Adrenal gland (tissue), 12 donors: ENCODE data around the gene IQCB1. TPM values are rescaled to one million over a fixed set of nuclear protein-coding genes. Genes with fewer than 3 reads are reported as not detected.
"Not testable (repeated sequence)": the region's sequence is repeated elsewhere in the genome, so short reads cannot be mapped to it uniquely, and the experiment has no call there.

Source experiments
- DNase-seq, 7 donors: peaks; one replicate each; pipeline ENCODE4 v3.0.0-alpha.2; 2019 to 2020
- H3K27ac ChIP-seq, 5 donors: fragments of 200-600 bp; sonication (generic) in 4 of 5; 1 replicate in 3 of 5; 2 replicates in 2 of 5; pipeline versions ENCODE4 v1.5.1 to v1.8.0; 2016 to 2020; ENCODE audit warnings: mild to moderate bottlenecking in 1 of 5
- H3K27me3 ChIP-seq: fragments of 200-600 bp; 2 replicates; pipeline ENCODE4 v1.8.0; 2021
- H3K36me3 ChIP-seq, 2 donors: fragments of 200-600 bp; replicated peaks in 1 of 2; 1 replicate in 1 of 2; 2 replicates in 1 of 2; pipeline versions ENCODE4 v1.5.1 to v1.8.0; 2018 to 2022
- H3K4me1 ChIP-seq, 2 donors: fragments of 200-600 bp; replicated peaks in 1 of 2; 1 replicate in 1 of 2; 2 replicates in 1 of 2; pipeline versions ENCODE4 v1.5.1 to v1.8.0; 2018 to 2021
- H3K4me3 ChIP-seq, 4 donors: fragments of 200-600 bp; sonication (generic) in 3 of 4; one replicate each; pipeline ENCODE4 v1.5.1; 2016 to 2018
- H3K9me3 ChIP-seq, 3 donors: fragments of 200-600 bp; sonication (generic) in 1 of 3; replicated peaks in 1 of 3; 1 replicate in 2 of 3; 2 replicates in 1 of 3; pipeline versions ENCODE4 v1.5.1 to v1.8.0; 2016 to 2021
- CTCF ChIP-seq, 6 experiments: fragments of 450-650 bp in 4 of 6; fragments of 200-600 bp in 2 of 6; sonication (generic) in 1 of 6; IDR thresholded peaks; 1 replicate in 5 of 6; 2 replicates in 1 of 6; pipeline versions ENCODE4 v1.5.1 to v1.8.0; 2016 to 2021; ENCODE audit warnings: antibody characterized with exemption in 6 of 6, mild to moderate bottlenecking in 2 of 6, moderate library complexity in 1 of 6
- POLR2A ChIP-seq, 2 donors: fragments of 450-650 bp; IDR thresholded peaks; one replicate each; pipeline ENCODE4 v1.6.1; 2017; ENCODE audit warnings: antibody characterized with exemption in 2 of 2, mild to moderate bottlenecking in 2 of 2, moderate library complexity in 1 of 2
- WGBS, 4 donors: extraction: QIAGEN DNeasy Blood & Tissue Kit in 2 of 4; methylation state at CpG; one replicate each; pipeline versions ENCODE4 v1.1.5 to v1.1.7; 2013 to 2017; 5-methylcytosine and 5-hydroxymethylcytosine counted together
- intact Hi-C, 2 donors: fragments of 100-400 bp; cut with DNase I; formaldehyde crosslinking; loops; one replicate each; pipeline versions ENCODE4 v1.14.1 to v1.15.0; 2022 to 2023
- polyA plus RNA-seq, 3 donors: library from polyadenylated mRNA; stranded (reverse); fragments of 200-250 nt in 2 of 3; fragments of 350-450 nt in 1 of 3; fragmentation: Illumina TruSeq in 1 of 3; extraction: RNeasy Lipid Tissue Mini Kit (QIAGEN cat#74804) in 1 of 3; gene quantifications; one replicate each; pipeline ENCODE4 v1.2.3, GENCODE V29; 2013 to 2014
- total RNA-seq, 9 donors: library from RNA; depleted of rRNA in 4 of 9; stranded (reverse); fragments of >200 nt in 4 of 9; fragments of 120-200 nt in 1 of 9; fragmentation: NEBNext Ultra II Directional in 1 of 9; extraction: Animal tissue kit (Norgen Biotek cat#: 25700) in 1 of 9; gene quantifications; one replicate each; pipeline versions ENCODE4 v1.1.0 to v1.2.4, GENCODE V29; 2013 to 2023
- donor health status: healthy with polysubstance abuse.
- donor health status: Bipolar disorder and iron deficiency.
- donor health status: DM: yes; HTN: yes; CAD: no.
- donor health status: DM: no; HTN: no; CAD: no.
- donor health status: DM: no; HTN: no; CAD: no.
- donor health status: DM: yes; HTN: yes; CAD: no.

Gene IQCB1
- total and polyA plus RNA-seq, 12 donors: 6.5 to 22.9 (median 10.8) TPM

GRCh38 chr3:121781611-121782010 is 53.2 kb downstream of the IQCB1 start:
- Histone ChIP-seq H3K27ac (no peak overlapping the region), H3K27me3 (no peaks in the 10 kb centered on the region), H3K4me3 (no peak overlapping the region), H3K36me3 (peaks cover 0 to 22% of the 10 kb centered on the region in 2 donors), H3K9me3 (no peaks in the 10 kb centered on the region), H3K4me1 (peaks cover 0 to 5% of the 10 kb centered on the region in 2 donors)
- intact Hi-C loops: no loop called here
- WGBS, 4 donors: 97 to 98% (median 98%) methylated on average over 7 of the region's 7 CpGs
- TF ChIP-seq CTCF (IDR thresholded peaks at IDR 0.05) (no peak), POLR2A (IDR thresholded peaks at IDR 0.05) (no peak)
- no peak for DNase-seq

- H3K9me3 ChIP-seq, H3K27me3 ChIP-seq, intact Hi-C loops, H3K27ac ChIP-seq, DNase-seq, H3K4me3 ChIP-seq, H3K4me1 ChIP-seq: not testable (repeated sequence)
- 96 to 98% (median 96%) methylated on average over 4 of the region's 4 CpGs for WGBS, 4 donors
- H3K36me3 ChIP-seq: peaks cover 0 to 40% of the 10 kb centered on the region in 2 donors
Observed at GRCh38 chr3:121775095-121775494, 59.8 kb downstream of the IQCB1 start.

GRCh38 chr3:121769246-121769645 is 65.6 kb downstream of the IQCB1 start:
- Histone ChIP-seq H3K9me3 (no peaks in the 10 kb centered on the region), H3K4me3 (no peak overlapping the region), H3K27ac (no peak overlapping the region), H3K4me1 (no peaks in the 10 kb centered on the region), H3K36me3 (peaks cover 0 to 36% of the 10 kb centered on the region in 2 donors), H3K27me3 (no peaks in the 10 kb centered on the region)
- TF ChIP-seq CTCF (IDR thresholded peaks at IDR 0.05): no peak
- no peak for TF ChIP-seq POLR2A (IDR thresholded peaks at IDR 0.05)
- intact Hi-C loops: no loop called here
- DNase-seq: no peak
- WGBS, 4 donors: 96 to 100% (median 98%) methylated on average over 1 of the region's 1 CpG

- H3K27ac ChIP-seq: no peak overlapping the region
- TF ChIP-seq POLR2A (IDR thresholded peaks at IDR 0.05) (no peak), CTCF (IDR thresholded peaks at IDR 0.05) (no peak)
- no peaks in the 10 kb centered on the region for H3K9me3 ChIP-seq
- peaks cover 0 to 33% of the 10 kb centered on the region in 2 donors for H3K36me3 ChIP-seq
- no peak for DNase-seq
- intact Hi-C loops: no loop called here
- no peaks in the 10 kb centered on the region for H3K27me3 ChIP-seq
- no peak overlapping the region for H3K4me3 ChIP-seq
- no peaks in the 10 kb centered on the region for H3K4me1 ChIP-seq
- 74 to 97% (median 90%) methylated on average over 2 of the region's 2 CpGs for WGBS, 4 donors
Observed at GRCh38 chr3:121768452-121768851, 66.4 kb downstream of the IQCB1 start.

GRCh38 chr3:121759541-121760202 is 75.2 kb downstream of the IQCB1 start:
- intact Hi-C loops: no loop called here
- no peak for DNase-seq
- WGBS, 4 donors: 63 to 82% (median 76%) methylated on average over 3 of the region's 3 CpGs
- H3K4me1 ChIP-seq: no peaks in the 10 kb centered on the region
- H3K36me3 ChIP-seq: no peaks in the 10 kb centered on the region
- H3K27me3 ChIP-seq: no peaks in the 10 kb centered on the region
- no peak for TF ChIP-seq CTCF (IDR thresholded peaks at IDR 0.05)
- TF ChIP-seq POLR2A (IDR thresholded peaks at IDR 0.05): no peak
- no peak overlapping the region for H3K4me3 ChIP-seq
- no peaks in the 10 kb centered on the region for H3K9me3 ChIP-seq
- H3K27ac ChIP-seq: no peak overlapping the region
